NCI-H510A treated with DMSO at 0.1 percent for 48 hours (cell line): Measurements from ENCODE around the gene DNAJC4.

Source experiments
- DNase-seq: peaks from one replicate; lab custom pipeline; 2025; lab: John Stamatoyannopoulos, UW

The DNAJC4 gene, protein sequence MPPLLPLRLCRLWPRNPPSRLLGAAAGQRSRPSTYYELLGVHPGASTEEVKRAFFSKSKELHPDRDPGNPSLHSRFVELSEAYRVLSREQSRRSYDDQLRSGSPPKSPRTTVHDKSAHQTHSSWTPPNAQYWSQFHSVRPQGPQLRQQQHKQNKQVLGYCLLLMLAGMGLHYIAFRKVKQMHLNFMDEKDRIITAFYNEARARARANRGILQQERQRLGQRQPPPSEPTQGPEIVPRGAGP

DNA sequence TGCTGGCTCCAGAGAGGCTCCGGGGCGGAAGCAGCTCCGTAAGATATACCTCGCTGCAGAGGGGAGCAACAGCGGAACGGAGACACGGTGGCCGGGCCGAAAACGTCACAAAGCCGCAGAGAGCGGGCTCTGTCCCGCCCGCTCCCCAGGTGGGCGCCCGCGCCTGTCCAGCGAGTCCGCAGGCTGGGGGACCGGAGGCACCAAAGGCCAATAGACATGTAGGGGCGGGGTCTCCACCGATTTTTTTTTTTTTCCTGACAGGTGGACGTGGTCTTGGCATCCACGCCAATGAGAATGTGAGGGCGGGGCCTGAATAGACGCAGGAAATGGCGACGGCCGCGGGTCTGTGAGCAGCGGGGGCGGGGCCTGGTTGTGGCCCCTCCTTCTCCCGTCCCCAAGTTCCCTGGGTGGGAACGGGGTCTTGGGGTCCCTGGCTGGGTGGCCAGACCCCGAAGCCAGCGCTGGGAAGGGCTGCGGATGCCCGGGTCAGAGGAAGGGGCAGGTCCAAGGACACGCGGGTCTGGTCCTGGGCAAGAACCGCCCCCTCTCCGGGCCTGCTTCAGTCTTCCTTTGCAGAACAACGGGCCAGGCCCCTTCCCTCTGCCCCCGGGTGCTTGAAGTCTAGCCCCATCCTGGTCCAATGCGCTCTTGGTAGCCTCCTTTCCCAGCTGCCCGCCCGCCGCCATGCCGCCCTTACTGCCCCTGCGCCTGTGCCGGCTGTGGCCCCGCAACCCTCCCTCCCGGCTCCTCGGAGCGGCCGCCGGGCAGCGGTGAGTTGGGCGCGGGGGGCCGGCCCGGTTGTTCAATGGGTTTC, at the start of gene DNAJC4:
Gene DNAJC4 (plus strand): TSS at position 378 of the 814 bp plus-strand sequence. CDS start 307 bp downstream, at position 685.
- DNase-seq: peak; percentile 95

DNA sequence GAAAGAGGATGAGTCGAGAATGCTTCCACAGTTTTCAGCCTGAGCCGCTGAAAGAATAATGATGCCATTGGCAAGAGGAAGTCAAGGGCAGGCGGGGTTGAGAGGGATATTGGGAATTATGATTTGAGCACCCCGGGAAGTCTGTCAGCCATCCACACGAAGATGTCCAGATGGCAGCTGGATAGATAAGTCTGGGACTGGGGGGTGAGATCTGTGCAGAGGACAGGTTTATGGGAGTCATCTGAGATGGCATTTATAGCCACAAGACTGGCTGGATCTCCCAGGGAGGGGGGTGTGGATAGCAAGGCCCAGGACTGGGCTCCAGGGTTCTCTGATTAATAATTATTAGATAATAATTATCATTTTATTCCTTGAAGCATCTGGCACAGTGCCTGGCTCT, 49.5 kb upstream of the DNAJC4 start:
- DNase-seq: no peak

DNA sequence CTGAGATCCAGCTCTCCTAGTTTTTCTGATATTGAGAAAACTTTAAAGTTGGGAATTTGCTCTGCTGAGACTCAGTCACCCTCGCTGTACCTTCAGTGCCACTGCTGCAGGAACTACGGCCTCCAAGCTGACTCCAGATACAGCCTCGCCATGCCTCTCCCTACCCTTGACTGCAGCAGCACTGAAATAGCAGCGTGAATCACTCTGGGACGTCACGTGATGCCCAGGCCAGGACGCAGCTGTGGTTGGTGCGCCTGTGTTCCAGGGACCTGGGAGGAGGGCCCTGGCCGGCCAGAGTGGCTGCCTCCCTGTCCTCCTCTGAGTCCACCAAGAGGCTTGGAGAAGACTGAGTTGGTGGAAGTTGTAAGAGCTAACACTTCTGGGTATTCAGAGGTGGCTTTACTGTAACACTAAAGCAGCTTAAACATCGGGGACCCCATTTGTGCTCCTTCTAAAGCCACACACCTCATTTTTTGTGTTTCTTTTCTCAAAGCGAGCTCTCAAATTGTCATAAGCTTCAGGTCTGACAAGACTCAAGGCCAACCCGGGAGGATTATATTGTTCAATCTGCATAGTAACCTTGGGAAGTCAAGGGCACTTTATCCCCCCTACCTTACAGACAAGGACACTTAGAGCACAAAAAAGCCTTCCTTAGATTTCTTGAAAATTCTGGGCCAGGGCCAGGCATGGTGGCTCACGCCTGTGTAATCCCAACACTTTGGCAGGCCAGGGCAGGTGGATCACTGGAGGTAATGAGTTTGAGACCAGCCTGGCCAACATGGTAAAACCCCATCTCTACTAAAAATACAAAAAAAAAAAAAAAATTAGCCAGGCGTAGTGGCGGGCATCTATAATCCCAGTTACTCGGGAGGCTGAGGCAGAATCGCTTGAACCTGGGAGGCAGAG, 48.6 kb upstream of the DNAJC4 start:
- DNase-seq: peak; percentile 84

DNA sequence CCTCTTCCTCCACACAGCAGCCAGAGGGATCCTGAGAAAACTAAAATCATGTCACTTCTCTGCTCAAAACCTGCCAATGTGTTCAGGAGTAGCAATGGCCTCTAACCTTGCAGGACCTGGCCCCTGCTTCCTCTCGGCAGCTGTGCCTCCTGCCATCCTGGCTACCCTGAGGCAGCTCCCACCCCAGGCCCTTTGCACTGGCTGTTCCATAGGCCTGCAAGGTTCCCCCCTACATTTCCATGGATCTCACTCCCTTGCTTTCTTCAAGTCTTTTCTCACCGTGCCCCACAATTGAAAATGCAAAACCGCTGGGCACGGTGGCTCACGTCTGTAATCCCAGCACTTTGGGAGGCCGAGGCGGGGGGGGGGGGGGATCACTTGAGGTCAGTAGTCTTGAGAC, 46.5 kb upstream of the DNAJC4 start:
- DNase-seq: no peak

DNA sequence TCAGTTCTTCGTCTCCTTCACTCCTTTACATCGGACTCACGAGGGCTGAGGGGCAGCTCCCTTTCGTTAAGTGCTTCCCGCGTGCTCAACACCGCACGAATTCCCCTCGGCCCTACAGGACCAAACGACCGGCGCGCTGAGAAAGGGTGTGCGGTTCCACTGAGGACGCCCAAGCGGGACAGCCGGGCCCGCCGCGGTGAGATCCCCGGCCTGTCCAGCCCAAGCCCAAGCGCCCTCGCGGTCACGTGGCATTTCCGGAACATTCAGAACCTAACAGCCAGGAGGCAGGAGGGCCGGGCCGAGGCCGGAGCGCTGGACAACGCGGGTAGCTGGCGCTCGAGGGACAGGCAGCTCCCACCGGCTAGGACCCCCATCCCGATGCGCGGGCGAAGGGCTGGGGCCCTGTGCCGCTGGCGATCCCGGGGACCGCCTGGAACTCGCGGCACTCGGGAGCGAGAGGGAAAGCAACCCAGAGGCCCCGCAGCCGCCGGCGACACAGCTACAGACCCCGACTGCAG, 45.1 kb upstream of the DNAJC4 start:
- no peak for DNase-seq

DNA sequence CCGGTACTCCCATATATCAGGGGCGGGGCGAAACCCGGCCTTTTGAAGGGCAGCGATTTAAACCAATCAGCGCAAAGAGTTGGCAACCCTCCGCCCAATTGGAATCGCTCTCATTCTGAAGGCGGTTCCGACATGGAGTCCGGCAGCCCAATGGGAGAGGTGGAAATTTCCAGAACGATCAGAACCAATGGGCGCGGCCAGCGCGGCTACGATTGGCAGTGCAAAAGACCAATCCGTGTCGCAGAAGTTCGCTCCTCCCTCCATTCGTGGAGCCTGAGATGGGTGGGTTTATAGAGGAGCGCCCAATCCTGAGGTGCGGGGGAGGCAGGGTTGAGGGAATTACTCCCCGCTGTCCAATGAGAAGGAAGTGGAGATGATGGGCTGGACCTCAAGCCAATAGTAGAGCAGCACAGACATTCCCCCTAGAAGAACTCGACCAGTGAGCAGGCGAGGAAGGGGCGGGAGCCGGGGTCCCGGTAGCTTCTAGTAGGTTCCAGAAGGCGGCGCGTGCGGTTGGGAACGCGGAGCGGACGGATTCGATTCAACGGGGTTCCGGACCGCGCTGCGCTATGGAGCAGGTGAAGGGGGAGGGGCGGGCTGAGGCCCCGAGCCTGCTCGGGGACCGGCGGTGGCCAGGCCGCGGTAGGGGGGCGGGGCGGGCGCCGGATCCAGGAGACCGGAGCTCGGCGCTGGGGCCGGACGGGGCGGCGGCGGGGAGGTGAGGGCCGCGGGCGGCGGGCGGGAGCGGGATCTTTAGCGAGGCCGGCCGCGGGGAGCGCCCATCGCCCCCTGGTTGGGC, 44.5 kb upstream of the DNAJC4 start, which contains the start of gene STIP1:
Gene STIP1 (plus strand): TSS at position 479 of the 799 bp plus-strand sequence. CDS start 91 bp downstream, at position 570.
- DNase-seq: peak; percentile 100

DNA sequence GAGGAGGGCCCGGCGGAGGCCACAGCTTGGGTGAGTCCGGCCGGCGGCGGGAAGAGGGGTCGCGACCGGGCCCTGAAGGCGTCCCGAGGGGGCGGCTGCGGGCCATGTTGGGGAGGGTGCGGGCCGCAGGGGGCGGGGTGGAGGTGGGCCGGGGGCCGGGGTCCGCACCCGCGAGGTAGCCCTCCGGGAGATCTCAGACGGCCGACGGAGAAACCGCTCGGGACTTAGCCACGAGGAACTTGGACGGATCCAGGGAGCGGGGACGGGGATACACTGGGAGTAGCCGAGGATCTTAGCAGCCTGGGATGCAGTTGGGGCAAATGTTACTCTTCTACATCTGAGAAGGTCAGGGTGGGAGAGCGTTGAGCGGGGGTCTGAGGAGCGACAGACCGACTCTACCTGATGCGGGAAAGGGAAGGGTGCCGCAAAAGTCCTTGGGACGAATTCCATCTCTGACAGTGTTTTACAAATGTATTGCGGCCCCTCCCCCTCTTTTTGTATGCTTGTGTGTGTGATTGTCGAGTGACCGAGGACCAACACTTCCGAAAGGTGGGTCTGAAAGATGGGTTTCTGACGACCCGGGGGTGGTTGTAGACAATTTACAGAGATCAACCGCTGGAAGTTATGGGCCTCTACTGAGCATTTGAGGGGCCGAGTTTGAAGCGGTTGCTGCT, 43.7 kb upstream of the DNAJC4 start:
- peak; percentile 9 for DNase-seq

DNA sequence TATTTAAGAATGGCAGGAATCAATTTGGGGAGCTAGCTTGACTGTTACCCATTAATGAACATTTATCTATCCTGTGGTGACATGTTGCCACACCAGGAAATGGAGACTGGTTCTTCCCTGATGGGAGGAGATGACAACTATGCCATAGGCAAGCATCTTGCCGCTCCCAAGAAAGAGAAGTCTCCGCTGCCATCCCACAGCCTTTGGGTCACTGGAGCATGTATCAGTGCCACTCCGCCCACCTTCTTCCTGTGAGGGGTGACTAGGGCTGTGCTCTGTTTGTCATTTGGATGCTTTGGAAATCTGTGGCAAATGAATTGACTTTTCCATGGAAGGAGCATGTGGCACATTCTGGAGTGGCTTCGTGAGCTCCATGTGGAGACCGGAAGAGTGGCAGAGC, 37.9 kb upstream of the DNAJC4 start:
- no peak for DNase-seq

DNA sequence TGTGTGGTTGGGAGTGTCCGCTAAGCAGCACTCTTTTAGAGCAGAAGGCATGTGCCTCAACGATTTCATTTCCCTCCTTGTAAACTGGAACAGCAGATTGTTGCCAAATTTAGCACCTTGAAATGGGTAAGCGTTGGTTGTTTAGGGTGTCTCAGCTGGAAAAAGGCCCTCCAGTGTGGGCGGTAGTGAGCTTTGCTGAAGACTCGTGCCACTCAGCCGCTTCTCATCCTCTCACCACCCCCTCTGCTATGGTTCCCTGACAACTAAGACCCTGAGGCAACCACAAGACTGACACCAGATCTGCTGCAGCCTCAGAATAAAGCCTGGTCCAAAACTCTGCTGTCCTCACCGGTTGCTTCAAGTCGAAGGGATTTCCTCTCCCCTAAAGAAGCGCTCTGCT, 33.7 kb upstream of the DNAJC4 start:
- DNase-seq: no peak

DNA sequence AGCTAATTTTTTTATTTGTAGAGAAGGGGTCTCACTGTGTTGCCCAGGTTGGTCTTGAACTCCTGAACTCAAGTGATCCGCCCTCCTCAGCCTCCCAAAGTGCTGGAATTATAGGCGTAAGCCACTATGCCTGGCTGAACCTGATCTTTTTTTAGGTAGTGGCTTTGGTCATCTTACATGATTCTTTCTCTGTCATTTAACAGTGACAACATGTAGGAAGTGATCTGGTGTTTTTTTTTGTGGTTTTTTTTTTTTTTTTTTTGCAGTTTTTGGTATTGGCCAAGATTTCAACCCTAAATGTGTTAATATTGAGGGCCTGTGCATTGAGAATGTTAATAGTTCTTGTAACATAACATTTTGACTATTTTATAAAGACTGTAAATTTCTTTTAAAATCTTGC, 31.8 kb upstream of the DNAJC4 start:
- DNase-seq: no peak

DNA sequence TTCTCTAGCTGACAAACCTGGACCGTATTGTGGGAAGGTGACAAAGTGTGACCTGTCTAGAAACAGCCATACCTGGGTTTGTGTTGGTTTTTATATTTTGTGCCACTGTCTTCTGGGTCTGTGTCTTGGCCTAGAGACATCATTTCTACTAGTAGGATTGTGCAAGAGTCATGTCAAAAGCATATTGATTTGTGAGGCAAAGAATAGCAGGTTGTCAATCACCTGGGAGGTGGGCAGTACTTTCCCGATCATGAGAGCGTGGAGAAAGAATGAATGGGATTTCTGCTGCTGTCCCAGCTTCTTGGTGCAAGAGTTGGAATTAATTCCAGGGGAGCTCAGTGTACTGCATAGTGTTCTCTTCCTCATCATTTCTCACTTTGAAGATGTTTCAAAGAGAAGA, 28.8 kb upstream of the DNAJC4 start:
- DNase-seq: no peak

DNA sequence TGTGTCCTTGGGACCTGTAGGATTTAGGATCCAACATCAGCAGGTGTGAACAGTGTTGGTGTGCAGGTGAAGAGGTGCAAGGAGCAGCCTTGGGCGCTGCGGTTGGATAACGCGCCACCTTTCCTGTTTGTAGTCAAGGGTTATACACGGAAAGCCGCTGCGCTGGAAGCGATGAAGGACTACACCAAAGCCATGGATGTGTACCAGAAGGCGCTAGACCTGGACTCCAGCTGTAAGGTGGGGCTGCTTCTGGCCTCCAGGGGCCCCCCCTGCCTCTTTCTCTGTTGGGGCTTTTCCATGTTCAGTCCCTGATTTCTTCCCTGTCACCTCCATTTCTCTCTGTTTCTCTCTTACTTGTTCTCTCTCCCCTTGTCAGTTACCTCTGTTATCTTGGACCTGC, 27.4 kb upstream of the DNAJC4 start:
- DNase-seq: no peak

DNA sequence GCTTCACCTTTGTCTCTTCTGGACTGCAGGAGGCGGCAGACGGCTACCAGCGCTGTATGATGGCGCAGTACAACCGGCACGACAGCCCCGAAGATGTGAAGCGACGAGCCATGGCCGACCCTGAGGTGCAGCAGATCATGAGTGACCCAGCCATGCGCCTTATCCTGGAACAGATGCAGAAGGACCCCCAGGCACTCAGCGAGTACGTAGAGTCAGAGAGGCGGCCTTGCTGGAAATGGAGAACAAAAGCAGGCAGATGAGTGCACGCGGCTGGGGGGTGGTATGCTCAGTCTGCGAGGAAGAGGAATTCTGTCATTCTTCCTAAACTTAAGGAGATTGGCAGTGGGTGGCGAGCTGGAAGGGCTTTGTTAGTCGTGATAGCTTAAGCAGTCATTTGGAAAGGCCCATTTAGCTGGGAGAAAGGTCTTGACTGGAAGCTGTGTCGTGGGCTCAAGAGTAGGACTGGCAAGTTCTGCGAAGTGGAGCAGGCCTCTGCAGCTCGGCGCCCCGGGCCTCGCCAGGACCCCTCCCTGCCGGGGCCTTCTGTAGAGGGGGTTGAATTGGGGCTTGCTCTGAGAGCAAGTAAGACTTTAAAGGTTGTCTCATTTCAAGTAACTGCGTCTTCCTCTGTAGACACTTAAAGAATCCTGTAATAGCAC, 26.8 kb upstream of the DNAJC4 start:
- DNase-seq: no peak

DNA sequence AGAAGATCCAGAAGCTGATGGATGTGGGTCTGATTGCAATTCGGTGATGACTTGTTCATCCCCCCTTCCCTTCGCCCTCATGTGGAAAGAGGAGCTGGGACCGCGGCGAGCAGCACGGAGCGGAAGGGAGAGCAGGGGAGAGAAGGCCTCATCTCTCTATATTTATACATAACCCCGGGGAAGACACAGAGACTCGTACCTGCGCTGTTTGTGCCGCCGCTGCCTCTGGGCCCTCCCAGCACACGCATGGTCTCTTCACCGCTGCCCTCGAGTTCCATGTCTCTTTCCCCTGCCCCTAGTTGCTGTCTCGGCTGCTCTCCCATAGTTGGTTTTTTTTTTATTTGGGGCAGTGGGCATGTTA, 26.3 kb upstream of the DNAJC4 start:
- DNase-seq: no peak

DNA sequence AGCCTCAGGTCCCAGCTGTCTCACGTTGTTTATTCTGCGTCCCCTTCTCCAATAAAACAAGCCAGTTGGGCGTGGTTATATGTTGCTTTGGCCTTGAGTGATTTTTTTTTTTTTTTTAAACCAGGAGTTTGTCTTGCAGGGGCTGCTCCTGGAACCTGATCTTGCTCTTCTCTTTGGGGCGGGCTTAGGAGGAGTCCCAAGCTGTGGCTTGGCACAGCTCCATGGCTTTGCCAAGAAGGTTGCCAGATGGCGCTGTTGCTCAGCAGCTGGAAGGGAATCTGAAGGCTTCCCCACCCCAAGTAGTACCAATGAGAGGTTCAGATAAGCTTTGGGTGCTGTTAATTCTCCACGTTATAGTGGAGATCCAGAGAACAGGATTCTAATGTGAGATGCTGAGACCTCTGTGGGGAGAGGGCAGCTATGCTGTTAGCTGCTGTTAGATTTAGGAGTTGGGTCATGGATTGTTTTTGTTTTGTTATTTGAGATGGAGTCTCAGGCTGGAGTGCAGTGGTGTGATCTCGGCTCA, 25.8 kb upstream of the DNAJC4 start:
- peak; percentile 67 for DNase-seq

DNA sequence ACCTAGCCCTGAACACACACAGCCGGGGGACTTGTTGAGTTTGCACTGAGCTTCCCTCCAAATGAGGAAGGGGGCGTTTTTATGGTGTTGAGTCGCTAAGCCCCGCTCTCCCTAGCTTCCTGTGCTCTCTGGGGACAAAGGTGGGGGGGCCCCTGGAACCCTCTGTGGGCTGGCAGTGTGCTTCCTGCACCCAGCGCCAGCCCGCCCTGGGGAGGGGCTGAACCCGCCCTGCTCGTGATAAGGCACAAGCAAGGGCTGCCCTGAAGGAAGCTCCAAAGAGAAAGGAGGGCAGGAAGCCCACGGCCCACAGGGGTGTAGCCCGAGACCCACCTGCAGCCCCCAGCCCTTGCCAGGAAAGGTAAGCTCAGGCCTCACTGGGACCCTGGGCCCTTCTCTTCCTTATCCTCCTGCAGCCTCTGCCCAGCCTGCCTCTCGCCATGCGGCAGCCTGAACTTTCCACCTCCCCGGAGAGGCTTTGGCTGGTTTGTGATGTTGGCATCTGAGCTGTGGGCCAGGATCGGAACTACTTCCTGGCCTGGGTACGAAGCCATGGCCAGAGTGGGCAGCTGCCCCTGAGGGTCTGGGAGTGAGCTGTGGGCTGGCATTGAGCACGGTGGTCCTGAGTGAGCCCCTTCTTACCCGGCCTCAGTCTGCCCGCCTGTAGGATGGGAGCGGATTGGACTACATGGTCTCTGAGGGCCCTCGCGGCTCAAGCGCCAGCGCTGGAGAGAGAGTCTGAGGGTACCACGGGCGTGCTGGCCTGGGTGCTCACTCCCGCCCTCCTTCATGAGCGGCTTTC, 23.7 kb upstream of the DNAJC4 start, which contains the start of gene FERMT3:
Gene FERMT3 (plus strand): TSS at position 265 of the 799 bp plus-strand sequence. CDS start 644 bp downstream, outside the sequence.
- no peak for DNase-seq

DNA sequence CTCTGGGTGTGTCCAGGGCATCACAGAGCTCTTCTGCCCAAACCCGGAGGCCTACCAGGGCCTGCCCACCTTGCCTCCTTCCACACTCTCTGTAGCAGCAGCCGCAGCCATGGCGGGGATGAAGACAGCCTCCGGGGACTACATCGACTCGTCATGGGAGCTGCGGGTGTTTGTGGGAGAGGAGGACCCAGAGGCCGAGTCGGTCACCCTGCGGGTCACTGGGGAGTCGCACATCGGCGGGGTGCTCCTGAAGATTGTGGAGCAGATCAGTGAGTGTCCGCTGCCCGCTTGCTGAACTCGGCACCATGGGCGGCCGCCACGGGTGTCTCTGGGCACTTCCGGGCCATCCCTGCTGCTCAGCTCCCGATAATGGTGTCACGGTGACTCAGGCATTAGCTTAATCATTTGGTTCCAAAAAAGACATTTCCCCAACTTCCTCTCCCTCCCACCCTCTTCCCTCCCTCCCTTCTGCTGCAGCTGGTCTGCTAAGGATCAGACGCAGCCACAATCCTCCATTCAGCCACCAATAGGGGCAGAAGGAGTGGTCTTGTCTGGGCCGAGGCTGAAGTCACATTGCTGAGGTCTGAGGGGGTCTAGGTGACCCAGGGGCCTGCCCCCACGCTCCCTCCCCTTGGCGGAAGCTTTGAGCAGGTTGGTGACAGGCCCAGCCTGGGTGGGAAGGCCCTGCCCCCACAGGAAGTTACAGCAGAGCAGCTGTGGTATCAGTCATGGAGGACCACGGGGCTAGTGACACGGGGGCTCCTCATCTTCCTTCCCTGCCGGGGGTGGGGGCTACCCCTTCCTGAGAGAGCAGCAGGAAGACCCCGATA, 22.9 kb upstream of the DNAJC4 start:
- no peak for DNase-seq
